Smooth muscle cell (in vitro differentiated cells): ENCODE data around the gene TRIM28. TPM values are rescaled to one million over a fixed set of nuclear protein-coding genes. Genes with fewer than 3 reads are reported as not detected.
A peak's percentile ranks its signal among the peaks of the same experiment; 100 is the strongest.

Experiments
- DNase-seq: peaks from one replicate; lab custom pipeline; 2025; ENCODE audit not compliant: unreplicated experiment; lab: John Stamatoyannopoulos, UW
- H2AFZ ChIP-seq: fragments of 200-600 bp; sonication (generic); 2 replicates; pipeline ENCODE4 v1.6.0; 2016; ENCODE audit warnings: antibody characterized with exemption, low read depth, mild to moderate bottlenecking
- H3F3A ChIP-seq: fragments of 200-600 bp; sonication (generic); 2 replicates; pipeline ENCODE4 v1.6.0; 2017; ENCODE audit warnings: antibody characterized with exemption, low read depth
- H3K27ac ChIP-seq: fragments of 200-600 bp; sonication (generic); 2 replicates; pipeline ENCODE4 v1.5.1; 2016; ENCODE audit warnings: low read depth, mild to moderate bottlenecking
- H3K27me3 ChIP-seq: fragments of 200-600 bp; sonication (generic); 2 replicates; pipeline ENCODE4 v1.6.1; 2016; ENCODE audit warnings: low read depth, mild to moderate bottlenecking
- H3K36me3 ChIP-seq: fragments of 200-600 bp; sonication (generic); 2 replicates; pipeline ENCODE4 v1.5.1; 2016; ENCODE audit warnings: low read depth
- H3K4me1 ChIP-seq: fragments of 200-600 bp; sonication (generic); 2 replicates; pipeline ENCODE4 v1.5.1; 2016; ENCODE audit warnings: low read depth
- H3K4me2 ChIP-seq: fragments of 200-600 bp; sonication (generic); 2 replicates; pipeline ENCODE4 v1.6.0; 2016; ENCODE audit warnings: mild to moderate bottlenecking
- H3K4me3 ChIP-seq: fragments of 200-600 bp; sonication (generic); 2 replicates; pipeline ENCODE4 v1.5.1; 2016; ENCODE audit warnings: mild to moderate bottlenecking
- H3K79me2 ChIP-seq: fragments of 200-600 bp; sonication (generic); 2 replicates; pipeline ENCODE4 v1.6.0; 2016; ENCODE audit warnings: low read depth, mild to moderate bottlenecking
- H3K9ac ChIP-seq: fragments of 200-600 bp; sonication (generic); 2 replicates; pipeline ENCODE4 v1.6.0; 2016; ENCODE audit warnings: low read depth
- H3K9me3 ChIP-seq: fragments of 200-600 bp; sonication (generic); replicated peaks from 2 replicates; pipeline ENCODE4 v1.5.1; 2016; ENCODE audit warnings: low read depth
- H4K20me1 ChIP-seq: fragments of 200-600 bp; sonication (generic); 2 replicates; pipeline ENCODE4 v1.6.0; 2016; ENCODE audit warnings: low read depth
- WGBS: methylation state at CpG from one replicate; pipeline ENCODE4 v1.1.7; 2016; ENCODE audit warnings: low lambda C conversion rate; 5-methylcytosine and 5-hydroxymethylcytosine counted together
- polyA plus RNA-seq: library from polyadenylated mRNA; unstranded; fragments of >200 nt; fragmentation: Nextera tagmentation; extraction: Ambion mirVana; gene quantifications from 2 replicates; pipeline ENCODE4 v1.2.1, GENCODE V29; 2016
- total RNA-seq: library from RNA; depleted of rRNA; stranded (reverse); fragments of >200 nt; gene quantifications from 2 replicates; pipeline ENCODE4 v1.2.3, GENCODE V29; 2014
- TF ChIP-seq, protein P1 (sequence below): fragments of 200-600 bp; sonication (generic); IDR thresholded peaks from 2 replicates; pipeline ENCODE4 v1.5.1; 2017; ENCODE audit warnings: borderline replicate concordance, mild to moderate bottlenecking, antibody characterized with exemption; ENCODE audit not compliant: insufficient read depth, poor library complexity, severe bottlenecking

Gene TRIM28
- total and polyA plus RNA-seq, 2 experiments from 2014 or later, result 148 to 178 TPM

DNA sequence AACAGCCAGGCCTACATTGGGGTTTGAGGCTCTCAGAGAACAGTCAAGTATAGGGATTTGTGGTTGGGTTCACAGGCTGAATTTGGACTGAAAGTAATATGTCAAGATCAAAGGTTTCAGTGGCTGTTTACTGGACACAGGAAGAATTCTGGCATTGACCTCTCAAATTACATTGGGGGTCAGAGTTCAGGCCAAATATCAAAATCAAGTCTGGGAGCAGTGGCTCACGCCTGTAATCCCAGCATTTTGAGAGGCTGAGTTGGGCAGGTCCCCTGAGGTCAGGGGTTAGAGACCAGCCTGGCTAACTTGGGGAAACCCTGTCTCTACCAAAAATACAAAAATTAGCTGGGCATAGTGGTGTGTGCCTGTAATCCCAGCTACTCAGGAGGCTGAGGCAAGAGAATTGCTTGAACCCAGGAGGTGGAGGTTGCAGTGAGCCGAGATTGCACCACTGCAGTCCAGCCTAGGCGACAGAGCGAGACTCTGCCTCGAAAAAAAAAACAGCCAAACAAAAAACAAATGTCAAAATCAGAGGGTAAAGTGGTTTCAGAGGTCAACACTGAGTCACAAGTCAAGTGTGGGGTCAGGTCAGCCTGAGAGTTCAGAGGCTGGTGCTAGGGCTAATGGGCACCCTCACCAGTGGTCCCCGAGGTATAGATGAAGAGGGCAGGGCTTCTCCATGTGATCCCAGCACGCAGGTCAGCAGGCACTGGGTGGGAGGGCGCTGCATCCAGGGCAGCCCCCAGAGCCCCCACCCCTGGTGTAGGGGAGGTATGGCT, 33.6 kb upstream of the TRIM28 start:
- no peak overlapping the region for H2AFZ ChIP-seq
- no peak for DNase-seq
- no peaks in the 10 kb centered on the region for H3F3A ChIP-seq
- no peak overlapping the region for H3K9ac ChIP-seq
- no peak overlapping the region for H3K4me3 ChIP-seq
- TF ChIP-seq, protein P1, sequence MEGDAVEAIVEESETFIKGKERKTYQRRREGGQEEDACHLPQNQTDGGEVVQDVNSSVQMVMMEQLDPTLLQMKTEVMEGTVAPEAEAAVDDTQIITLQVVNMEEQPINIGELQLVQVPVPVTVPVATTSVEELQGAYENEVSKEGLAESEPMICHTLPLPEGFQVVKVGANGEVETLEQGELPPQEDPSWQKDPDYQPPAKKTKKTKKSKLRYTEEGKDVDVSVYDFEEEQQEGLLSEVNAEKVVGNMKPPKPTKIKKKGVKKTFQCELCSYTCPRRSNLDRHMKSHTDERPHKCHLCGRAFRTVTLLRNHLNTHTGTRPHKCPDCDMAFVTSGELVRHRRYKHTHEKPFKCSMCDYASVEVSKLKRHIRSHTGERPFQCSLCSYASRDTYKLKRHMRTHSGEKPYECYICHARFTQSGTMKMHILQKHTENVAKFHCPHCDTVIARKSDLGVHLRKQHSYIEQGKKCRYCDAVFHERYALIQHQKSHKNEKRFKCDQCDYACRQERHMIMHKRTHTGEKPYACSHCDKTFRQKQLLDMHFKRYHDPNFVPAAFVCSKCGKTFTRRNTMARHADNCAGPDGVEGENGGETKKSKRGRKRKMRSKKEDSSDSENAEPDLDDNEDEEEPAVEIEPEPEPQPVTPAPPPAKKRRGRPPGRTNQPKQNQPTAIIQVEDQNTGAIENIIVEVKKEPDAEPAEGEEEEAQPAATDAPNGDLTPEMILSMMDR, result no peak
- 90% methylated on average over 8 of the region's 8 CpGs for WGBS
- no peaks in the 10 kb centered on the region for H3K27me3 ChIP-seq
- no peaks in the 10 kb centered on the region for H3K4me1 ChIP-seq
- H3K4me2 ChIP-seq, result no peak overlapping the region
- no peaks in the 10 kb centered on the region for H4K20me1 ChIP-seq
- no peaks in the 10 kb centered on the region for H3K36me3 ChIP-seq
- H3K27ac ChIP-seq, result no peak overlapping the region
- H3K79me2 ChIP-seq, result peaks cover 10% of the 10 kb centered on the region
- H3K9me3 ChIP-seq, result no peaks in the 10 kb centered on the region

DNA sequence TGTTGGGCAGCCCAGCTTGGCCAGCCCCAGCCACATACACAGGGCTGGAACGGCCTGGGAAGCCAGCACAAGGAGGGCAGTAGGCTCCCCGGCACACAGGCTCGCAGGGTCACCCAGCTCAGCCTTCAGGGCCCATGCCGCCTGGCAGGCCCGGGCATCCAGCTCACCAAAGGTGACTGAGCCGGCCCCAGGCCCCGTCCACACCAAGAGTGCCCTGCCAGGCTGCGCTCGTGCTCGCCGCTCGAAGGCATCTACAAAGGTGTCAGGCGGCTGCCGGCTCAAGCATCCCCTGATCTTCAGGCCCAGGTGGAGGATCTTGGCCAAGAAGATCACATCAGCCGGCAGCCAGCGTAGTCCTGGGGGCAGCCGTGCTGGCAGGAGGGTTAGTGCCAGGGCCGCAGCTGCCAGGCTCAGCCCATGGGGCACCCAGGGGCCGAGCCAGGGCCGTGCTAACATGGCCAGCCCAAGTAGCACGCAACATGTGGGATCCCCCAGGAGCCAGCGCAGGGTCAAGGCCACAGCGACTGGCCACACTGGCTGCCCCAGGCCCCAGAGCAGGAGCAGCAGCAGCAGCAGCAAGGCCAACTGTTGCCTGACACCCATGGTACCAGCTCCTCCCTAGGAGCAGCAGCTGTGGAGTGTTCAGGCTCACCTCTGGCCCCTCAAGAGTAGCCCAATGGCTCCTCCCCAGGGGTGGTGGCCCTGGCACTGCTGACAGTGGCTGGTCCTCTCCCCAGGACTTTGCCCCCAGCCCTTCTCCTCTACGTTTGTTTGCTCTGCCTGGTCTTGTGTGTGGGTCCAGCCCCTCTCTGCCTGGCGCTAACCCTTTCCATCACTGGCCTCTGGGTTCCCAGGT, 32.3 kb upstream of the TRIM28 start, which contains the start of gene SLC27A5:
SLC27A5 (minus strand) TSS at position 640 of the 856 bp plus-strand sequence; CDS start at position 603, 37 bp downstream.
- Histone ChIP-seq H3F3A (no peaks in the 10 kb centered on the region), H3K4me3 (no peak within 1 kb of the TSS), H3K4me2 (no peak within 1 kb of the TSS), H2AFZ (no peak within 1 kb of the TSS), H3K79me2 (peaks cover 23% of the 10 kb centered on the region), H3K9ac (no peak within 1 kb of the TSS), H3K27ac (no peak within 1 kb of the TSS), H3K36me3 (no peaks in the 10 kb centered on the region), H3K4me1 (no peaks in the 10 kb centered on the region), H3K27me3 (no peaks in the 10 kb centered on the region), H3K9me3 (no peaks in the 10 kb centered on the region), H4K20me1 (no peaks in the 10 kb centered on the region)
- no peak for DNase-seq
- TF ChIP-seq, protein P1, result no peak
- 96% methylated on average over 22 of the region's 25 CpGs for WGBS

DNA sequence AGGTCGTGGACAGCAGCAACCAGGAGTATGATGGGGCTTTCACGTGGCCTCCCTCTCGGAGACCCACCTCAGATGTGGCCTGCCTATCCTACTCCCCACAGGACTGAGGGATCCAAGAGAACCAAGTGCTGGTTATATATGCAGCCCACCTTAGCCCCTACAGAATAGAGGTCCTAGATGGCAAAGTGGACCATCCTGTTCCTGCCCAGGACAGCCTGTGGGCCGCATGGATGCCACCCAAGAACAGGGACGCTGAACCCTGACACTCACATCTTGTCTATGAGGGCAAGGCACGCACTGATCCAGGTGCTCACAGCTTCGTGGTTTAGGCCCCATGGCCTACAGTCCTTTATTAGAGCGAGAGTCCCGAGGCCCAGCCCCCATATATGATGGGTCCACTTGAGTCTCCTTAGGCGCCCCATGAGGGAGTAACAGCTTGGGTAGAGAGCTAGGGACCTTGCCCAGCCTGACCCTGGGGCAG, 30.6 kb upstream of the TRIM28 start:
- Histone ChIP-seq H2AFZ (no peak overlapping the region), H3K4me3 (no peak overlapping the region), H3K36me3 (no peaks in the 10 kb centered on the region), H4K20me1 (peaks cover 3% of the 10 kb centered on the region), H3F3A (no peaks in the 10 kb centered on the region), H3K9me3 (no peaks in the 10 kb centered on the region), H3K4me1 (peaks cover 4% of the 10 kb centered on the region), H3K27me3 (no peaks in the 10 kb centered on the region), H3K79me2 (peaks cover 40% of the 10 kb centered on the region), H3K27ac (peak overlapping the region; percentile 28), H3K4me2 (peak overlapping the region; percentile 87), H3K9ac (no peak overlapping the region)
- TF ChIP-seq, protein P1, result no peak
- no peak for DNase-seq
- WGBS, result 97% methylated on average over 10 of the region's 10 CpGs
